Mesodermal cell (in vitro differentiated cells): ENCODE data around the gene SLAMF8.

Experiments
- H3K27ac ChIP-seq: 2 replicates; pipeline ENCODE4 v1.7.0; 2013; ENCODE audit warnings: mild to moderate bottlenecking, low read depth, low read length, moderate library complexity; ENCODE audit not compliant: severe bottlenecking
- H3K36me3 ChIP-seq: 2 replicates; pipeline ENCODE4 v1.7.1; 2013; ENCODE audit warnings: mild to moderate bottlenecking, low read length, moderate library complexity; ENCODE audit not compliant: control insufficient read depth, insufficient read depth
- H3K4me1 ChIP-seq: one replicate; pipeline ENCODE4 v1.7.1; 2013; ENCODE audit warnings: mild to moderate bottlenecking, low read length; ENCODE audit not compliant: insufficient read depth, control insufficient read depth, poor library complexity, severe bottlenecking
- H3K4me3 ChIP-seq: 2 replicates; pipeline ENCODE4 v1.7.0; 2013; ENCODE audit warnings: low read length, control low read depth, mild to moderate bottlenecking; ENCODE audit not compliant: insufficient read depth, poor library complexity, severe bottlenecking; ENCODE audit errors: extremely low read depth
- H3K9me3 ChIP-seq: 2 replicates; pipeline ENCODE4 v1.7.1; 2013; ENCODE audit warnings: mild to moderate bottlenecking, low read length, moderate library complexity; ENCODE audit not compliant: control insufficient read depth
- WGBS, 2 experiments: methylation state at CpG; one replicate each; pipeline ENCODE4 v1.1.5; 2013; ENCODE audit warnings: missing lambda C conversion rate in 2 of 2; ENCODE audit not compliant: insufficient coverage in 2 of 2; 5-methylcytosine and 5-hydroxymethylcytosine counted together

SLAMF8 gene

DNA sequence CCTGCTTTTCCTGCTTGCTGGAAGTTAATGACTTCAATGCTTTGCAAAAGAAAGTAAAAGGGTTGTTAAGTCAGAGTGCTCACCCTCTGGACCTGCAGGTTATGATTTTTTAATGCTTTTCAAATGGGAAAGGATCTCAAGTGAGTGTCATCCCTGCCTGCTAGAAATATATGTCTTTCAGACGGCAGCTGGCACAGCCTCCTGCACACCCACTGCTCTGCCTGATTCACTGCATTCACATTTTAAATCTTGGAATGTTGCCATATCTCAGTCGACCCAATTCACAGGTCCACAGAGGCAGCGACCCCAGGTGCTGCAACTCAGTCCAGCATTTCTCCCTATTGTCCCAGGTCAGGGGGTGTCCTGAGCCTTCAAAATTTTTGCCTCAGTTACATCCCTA, 35.2 kb upstream of the SLAMF8 start:
- peaks cover 2% of the 10 kb centered on the region for H3K4me1 ChIP-seq
- H3K27ac ChIP-seq, result no peak overlapping the region
- no peaks in the 10 kb centered on the region for H3K9me3 ChIP-seq
- 39 to 42% methylated on average over 3 of the region's 3 CpGs for WGBS, 2 experiments
- H3K4me3 ChIP-seq, result no peak overlapping the region
- H3K36me3 ChIP-seq, result no peaks in the 10 kb centered on the region

DNA sequence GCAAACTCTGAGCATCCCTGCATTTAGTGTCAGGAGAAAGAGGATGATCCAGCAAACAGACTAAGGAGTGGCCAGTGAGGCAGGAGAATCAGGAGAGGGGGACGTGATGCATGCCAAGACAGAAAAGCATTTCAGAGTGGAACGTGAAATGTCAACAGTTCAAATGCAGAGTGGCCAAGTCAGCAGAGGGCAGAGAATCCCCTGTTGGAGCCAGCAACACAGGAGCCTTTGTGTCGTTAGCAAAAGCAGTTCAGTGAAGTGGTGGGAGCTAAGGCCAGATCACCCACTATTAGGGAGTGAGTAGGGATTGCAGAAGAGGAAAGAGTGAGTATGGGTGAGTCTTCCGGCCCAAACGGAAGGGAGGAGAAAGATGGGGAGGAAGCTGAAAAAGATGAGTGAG, 31.1 kb upstream of the SLAMF8 start:
- no peak overlapping the region for H3K4me3 ChIP-seq
- H3K27ac ChIP-seq, result no peak overlapping the region
- no peaks in the 10 kb centered on the region for H3K36me3 ChIP-seq
- H3K9me3 ChIP-seq, result no peaks in the 10 kb centered on the region
- H3K4me1 ChIP-seq, result peaks cover 2% of the 10 kb centered on the region
- 56 to 64% methylated on average over 5 of the region's 5 CpGs for WGBS, 2 experiments

DNA sequence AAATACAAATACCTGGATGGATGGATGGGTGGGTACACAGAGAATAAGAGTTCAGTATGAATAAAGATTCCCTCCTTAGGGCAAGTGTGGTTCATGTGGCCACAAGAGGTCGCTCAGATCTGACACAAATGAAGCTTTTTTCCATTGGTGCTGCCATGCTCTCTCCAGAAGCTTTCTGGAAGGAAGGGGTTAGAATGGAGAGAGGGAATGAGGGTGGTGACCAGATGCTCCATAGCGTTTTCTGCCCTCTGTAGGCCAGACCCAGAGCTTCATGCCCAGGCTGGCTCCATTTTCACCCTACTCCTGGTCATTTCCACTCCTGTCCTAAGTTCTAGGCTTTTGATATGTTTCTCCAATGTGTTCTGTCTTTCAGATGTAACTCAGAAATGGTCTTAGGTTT, 27.8 kb upstream of the SLAMF8 start:
- no peak overlapping the region for H3K4me3 ChIP-seq
- H3K36me3 ChIP-seq, result no peaks in the 10 kb centered on the region
- peaks cover 2% of the 10 kb centered on the region for H3K4me1 ChIP-seq
- H3K27ac ChIP-seq, result no peak overlapping the region
- 0% methylated on average over 2 of the region's 2 CpGs for WGBS, 2 experiments
- H3K9me3 ChIP-seq, result no peaks in the 10 kb centered on the region

DNA sequence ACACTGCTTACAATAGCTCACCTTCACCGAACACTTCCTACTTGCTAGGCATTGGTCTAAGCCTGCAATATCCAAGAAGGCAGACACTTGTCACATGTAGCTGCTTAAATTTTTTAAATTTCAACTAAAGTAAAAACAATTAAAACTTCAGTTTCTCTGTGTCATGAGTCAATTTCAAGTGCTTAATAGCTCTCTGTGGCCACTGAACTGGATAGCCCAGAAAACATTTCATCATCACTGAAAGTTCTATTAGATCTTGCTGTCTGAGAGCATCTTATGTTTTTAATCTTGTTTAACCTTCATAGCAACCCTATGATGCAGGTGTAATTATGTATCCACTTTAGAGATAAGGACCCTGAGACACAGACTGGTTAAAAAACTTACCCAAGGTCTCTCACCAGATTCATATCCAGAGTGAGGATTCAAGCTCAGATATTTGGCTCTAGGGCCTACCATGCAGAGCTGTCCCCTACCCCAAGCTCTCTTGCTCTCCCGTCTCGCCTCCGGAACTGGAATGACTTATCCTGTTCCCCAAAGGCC, 27.2 kb upstream of the SLAMF8 start:
- 100% methylated on average over 1 to 4 of the region's 4 CpGs for WGBS, 2 experiments
- H3K9me3 ChIP-seq, result no peaks in the 10 kb centered on the region
- peaks cover 2% of the 10 kb centered on the region for H3K4me1 ChIP-seq
- no peak overlapping the region for H3K4me3 ChIP-seq
- no peak overlapping the region for H3K27ac ChIP-seq
- no peaks in the 10 kb centered on the region for H3K36me3 ChIP-seq

DNA sequence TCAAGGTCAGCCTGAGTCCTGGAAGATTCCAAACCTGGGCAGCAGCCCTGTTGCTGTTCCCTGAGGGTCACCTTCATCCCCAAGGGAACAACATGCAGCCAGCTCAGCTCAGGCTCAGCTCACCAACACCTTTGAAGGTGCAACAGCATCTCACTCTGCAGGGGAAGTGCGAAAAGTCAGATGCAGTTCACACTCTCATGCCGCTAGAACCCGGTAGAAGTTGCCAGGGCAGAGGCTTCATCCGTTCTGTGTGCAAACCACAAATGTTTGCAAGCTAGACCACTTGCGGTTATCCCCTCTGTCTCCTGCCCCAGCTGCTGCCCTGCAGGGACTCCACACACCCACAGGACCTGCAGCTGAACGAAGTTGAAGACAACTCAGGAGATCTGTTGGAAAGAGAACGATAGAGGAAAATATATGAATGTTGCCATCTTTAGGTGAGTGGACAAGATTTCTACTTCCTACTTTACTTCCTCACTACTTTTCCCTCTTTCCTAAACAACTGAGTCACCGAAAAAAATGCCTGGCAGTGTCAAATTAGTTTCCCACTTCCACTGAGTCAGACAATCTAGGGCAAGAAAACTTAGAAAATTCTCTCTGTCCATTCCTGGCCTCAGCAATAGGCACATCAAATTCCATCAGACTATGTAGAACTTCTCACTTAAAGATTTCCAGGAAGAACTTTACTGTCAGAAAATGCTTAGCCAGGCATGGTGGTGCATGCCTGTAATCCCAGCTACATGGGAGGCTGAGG, 26.3 kb upstream of the SLAMF8 start:
- H3K36me3 ChIP-seq, result no peaks in the 10 kb centered on the region

DNA sequence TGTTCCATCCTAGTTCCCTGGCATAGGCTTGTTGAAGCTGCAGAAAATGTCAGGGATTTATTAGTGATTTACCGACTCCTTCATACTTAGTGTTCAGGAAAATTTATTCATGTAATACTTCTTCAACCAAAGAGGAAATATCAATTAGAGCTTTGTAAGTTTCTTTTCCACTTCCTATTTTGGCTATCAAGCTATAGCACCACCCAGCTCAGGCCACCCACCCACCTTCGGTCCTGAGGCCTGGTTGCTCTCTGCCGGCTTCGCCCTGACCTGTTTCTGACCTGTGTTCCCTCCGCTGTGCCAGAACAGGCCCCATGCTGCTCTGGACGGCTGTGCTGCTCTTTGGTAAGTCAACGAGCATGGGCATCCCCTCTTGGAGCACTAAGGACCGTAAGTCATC, 24.6 kb upstream of the SLAMF8 start, which contains the start of gene FCRL6:
TSS of gene FCRL6 (plus strand) at position 250 of the 400 bp plus-strand sequence. CDS start at position 315, 65 bp downstream.
- Histone ChIP-seq H3K4me1 (no peaks in the 10 kb centered on the region), H3K4me3 (no peak within 1 kb of the TSS), H3K27ac (no peak within 1 kb of the TSS), H3K9me3 (no peaks in the 10 kb centered on the region), H3K36me3 (no peaks in the 10 kb centered on the region)
- 84 to 93% methylated on average over 5 to 6 of the region's 8 CpGs for WGBS, 2 experiments

More for the DNA sequence above, 26.3 kb upstream of the SLAMF8 start:
- Histone ChIP-seq H3K27ac (no peak overlapping the region), H3K9me3 (no peaks in the 10 kb centered on the region), H3K4me3 (no peak overlapping the region), H3K4me1 (peaks cover under 1% of the 10 kb centered on the region)
- WGBS, 2 experiments, result 85 to 89% methylated on average over 5 of the region's 8 CpGs

DNA sequence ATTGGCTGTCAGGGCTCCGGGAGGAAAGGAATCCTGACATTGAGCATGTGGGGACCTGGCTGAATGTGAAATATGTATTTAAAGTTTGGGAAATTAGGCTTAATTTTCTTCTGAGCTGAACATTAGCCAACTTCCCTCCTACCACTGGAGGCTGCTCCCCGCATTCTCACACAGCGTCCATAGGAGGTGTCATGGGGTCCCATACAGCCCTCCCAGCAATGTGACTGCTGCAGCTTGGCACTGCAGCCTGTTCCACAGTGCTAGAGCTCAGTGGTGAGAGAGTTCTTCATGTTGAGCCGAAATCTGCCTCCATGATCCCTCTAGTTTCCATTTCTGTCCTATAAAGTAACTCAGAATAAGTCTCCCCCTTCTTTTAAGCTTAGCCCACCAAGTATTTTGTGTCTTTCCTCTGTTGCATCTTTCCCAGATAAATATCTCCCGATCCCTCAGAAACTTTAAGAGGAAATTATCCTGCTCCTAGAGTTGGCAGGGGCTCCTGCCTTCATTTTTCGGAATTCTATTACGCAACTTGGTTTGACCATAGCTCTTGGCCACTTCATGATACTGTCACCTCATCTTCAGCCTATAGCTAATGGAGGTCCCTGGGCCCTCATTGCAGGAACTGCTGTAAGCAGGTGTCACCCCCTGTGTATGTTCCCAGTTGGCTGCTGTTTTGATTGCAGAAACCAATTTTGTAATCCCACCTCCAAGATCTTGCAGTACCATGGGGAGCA, 22.6 kb upstream of the SLAMF8 start:
- no peaks in the 10 kb centered on the region for H3K9me3 ChIP-seq
- H3K27ac ChIP-seq, result no peak overlapping the region
- no peaks in the 10 kb centered on the region for H3K4me1 ChIP-seq
- H3K36me3 ChIP-seq, result no peaks in the 10 kb centered on the region
- 89 to 93% methylated on average over 4 to 5 of the region's 7 CpGs for WGBS, 2 experiments
- H3K4me3 ChIP-seq, result no peak overlapping the region

DNA sequence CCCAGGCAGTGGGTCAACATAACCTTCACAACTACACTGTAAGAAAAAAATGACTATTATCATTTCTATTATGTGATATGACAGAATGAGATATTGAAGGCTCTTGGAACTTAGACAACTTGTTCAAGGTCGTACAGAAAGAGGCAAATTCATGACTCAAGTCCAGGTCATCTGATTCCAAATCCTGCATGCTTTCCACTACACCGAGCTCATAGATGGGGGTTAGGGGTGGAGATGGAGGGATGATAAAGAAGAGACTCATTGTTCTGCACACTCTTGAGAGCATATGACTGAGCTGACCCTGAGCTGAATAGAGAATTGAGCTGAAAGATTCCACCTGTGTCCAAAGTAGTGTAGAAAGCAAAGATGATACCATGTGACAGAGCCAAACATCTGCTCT, 21.7 kb upstream of the SLAMF8 start:
- no peaks in the 10 kb centered on the region for H3K4me1 ChIP-seq
- no peaks in the 10 kb centered on the region for H3K9me3 ChIP-seq
- H3K27ac ChIP-seq, result no peak overlapping the region
- 100% methylated on average over 1 of the region's 2 CpGs for WGBS, 2 experiments
- no peak overlapping the region for H3K4me3 ChIP-seq
- H3K36me3 ChIP-seq, result no peaks in the 10 kb centered on the region

DNA sequence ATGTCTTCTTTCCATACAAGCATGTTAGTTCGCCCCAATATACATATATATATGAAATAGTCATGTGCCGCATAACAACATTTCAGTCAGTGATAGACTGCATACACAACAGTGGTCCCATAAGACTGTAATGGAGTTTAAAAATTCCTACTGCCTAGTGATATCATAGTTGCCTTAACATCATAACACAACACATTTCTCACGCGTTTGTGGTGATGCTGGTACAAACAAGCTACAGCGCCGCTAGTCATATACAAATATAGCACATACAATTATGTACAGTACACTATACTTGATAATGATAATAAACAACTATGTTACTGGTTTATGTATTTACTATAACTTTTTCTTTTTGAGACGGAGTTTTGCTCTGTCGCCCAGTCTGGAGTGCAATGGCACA, 10.7 kb upstream of the SLAMF8 start:
- WGBS, 2 experiments, result 100% methylated on average over 2 of the region's 8 CpGs
- H3K9me3 ChIP-seq, result no peaks in the 10 kb centered on the region
- no peak overlapping the region for H3K27ac ChIP-seq
- H3K4me3 ChIP-seq, result no peak overlapping the region
- no peaks in the 10 kb centered on the region for H3K36me3 ChIP-seq
- no peaks in the 10 kb centered on the region for H3K4me1 ChIP-seq

DNA sequence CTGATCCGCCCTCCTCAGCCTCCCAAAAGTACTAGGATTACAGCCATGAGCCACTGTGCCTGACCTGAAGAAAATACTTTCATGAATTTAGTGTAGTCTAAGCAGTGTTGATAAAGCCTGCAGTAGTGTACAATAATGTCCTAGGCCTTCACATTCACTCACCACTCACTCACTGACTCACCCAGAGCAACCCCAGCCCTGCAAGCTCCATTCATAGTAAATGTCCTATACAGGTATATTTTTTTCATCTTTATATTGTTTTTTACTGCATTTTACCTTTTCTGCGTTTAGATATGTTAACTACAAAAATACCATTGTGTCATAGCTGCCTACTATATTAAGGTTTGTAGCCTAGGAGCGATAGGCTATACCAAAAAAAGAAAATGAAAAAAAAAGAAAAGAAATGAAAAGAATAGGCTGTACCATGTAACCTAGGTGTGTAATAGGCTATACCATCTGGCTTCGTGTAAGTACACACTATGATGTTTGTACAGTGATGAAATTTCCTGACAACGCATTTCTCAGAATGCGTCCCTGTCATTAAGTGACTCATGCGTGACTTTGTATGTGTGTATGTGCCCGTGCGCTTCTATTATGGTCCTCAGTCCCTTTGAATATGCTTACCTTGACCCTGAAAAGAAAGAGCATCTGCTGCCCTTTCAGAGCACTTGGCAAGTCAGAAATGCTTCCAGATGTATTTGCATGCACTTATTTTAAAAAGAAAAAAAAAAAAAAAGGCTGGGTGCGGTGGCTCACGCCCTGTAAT, 9.2 kb upstream of the SLAMF8 start:
- 97 to 98% methylated on average over 7 of the region's 11 CpGs for WGBS, 2 experiments

More for the DNA sequence above, 9.2 kb upstream of the SLAMF8 start:
- Histone ChIP-seq H3K4me3 (no peak overlapping the region), H3K4me1 (no peaks in the 10 kb centered on the region), H3K36me3 (no peaks in the 10 kb centered on the region), H3K9me3 (no peaks in the 10 kb centered on the region), H3K27ac (no peak overlapping the region)
